CD4-positive, alpha-beta T cell (primary cell): ENCODE data around the gene LARGE1. TPM values are rescaled to one million over a fixed set of nuclear protein-coding genes. Genes with fewer than 3 reads are reported as not detected.

ENCODE experiments used
- ATAC-seq: fragments of 200-7000 bp; cut with Tn5 transposase; one replicate; pipeline ENCODE4 v1.10.0; 2022; ENCODE audit warnings: mild to moderate bottlenecking; ENCODE audit not compliant: poor library complexity
- CTCF ChIA-PET: fragments of 350-600 bp; sonication (Branson Sonifier 250); formaldehyde crosslinking; loops from one replicate; lab custom pipeline; 2021; ENCODE audit warnings: antibody characterized with exemption, inconsistent platforms; lab: Charles Lee
- POLR2A ChIA-PET: fragments of 350-600 bp; sonication (Branson Sonifier 250); formaldehyde crosslinking; loops from one replicate; lab custom pipeline; 2021; ENCODE audit warnings: antibody characterized with exemption, inconsistent platforms; lab: Charles Lee
- DNase-seq, 14 experiments: peaks; one replicate each; pipeline ENCODE4 v3.0.0-alpha.2; 2013 to 2020; ENCODE audit warnings: mixed read lengths in 2 of 14
- H3K27ac ChIP-seq, 2 donors: one replicate each; pipeline versions ENCODE4 v1.5.1 to v1.7.0; 2013; ENCODE audit warnings: low read length in 2 of 2, low read depth in 1 of 2, mild to moderate bottlenecking in 1 of 2
- H3K27me3 ChIP-seq, 2 experiments: 1 replicate in 1 of 2; 2 replicates in 1 of 2; pipeline versions ENCODE4 v1.6.1 to v1.7.0; 2013; ENCODE audit warnings: low read length in 2 of 2, control low read depth in 1 of 2, mild to moderate bottlenecking in 1 of 2, moderate library complexity in 1 of 2; ENCODE audit not compliant: insufficient read depth in 2 of 2, control insufficient read depth in 1 of 2
- H3K36me3 ChIP-seq: one replicate; pipeline ENCODE4 v1.6.1; 2013; ENCODE audit warnings: low read length, control low read depth; ENCODE audit not compliant: insufficient read depth
- H3K4me1 ChIP-seq: one replicate; pipeline ENCODE4 v1.6.1; 2013; ENCODE audit warnings: low read length, control low read depth; ENCODE audit not compliant: insufficient read depth
- H3K4me3 ChIP-seq: one replicate; pipeline ENCODE4 v1.5.1; 2013; ENCODE audit warnings: mild to moderate bottlenecking, low read length, moderate library complexity
- H3K9me3 ChIP-seq, 2 experiments: 1 replicate in 1 of 2; 2 replicates in 1 of 2; pipeline versions ENCODE4 v1.6.1 to v1.7.0; 2013; ENCODE audit warnings: low read length in 2 of 2, mild to moderate bottlenecking in 2 of 2, control low read depth in 1 of 2, moderate library complexity in 1 of 2; ENCODE audit not compliant: control insufficient read depth in 1 of 2, insufficient read depth in 1 of 2
- H3K27ac Mint-ChIP-seq: one replicate; pipeline ENCODE4 v1.8.0; 2020; ENCODE audit warnings: mixed read lengths
- H3K27me3 Mint-ChIP-seq: one replicate; pipeline ENCODE4 v1.8.0; 2021; ENCODE audit warnings: mixed read lengths
- H3K36me3 Mint-ChIP-seq: one replicate; pipeline ENCODE4 v1.8.0; 2021; ENCODE audit warnings: low read depth, mixed read lengths
- H3K4me1 Mint-ChIP-seq: one replicate; pipeline ENCODE4 v1.8.0; 2021; ENCODE audit warnings: low read depth, mixed read lengths
- H3K4me3 Mint-ChIP-seq: one replicate; pipeline ENCODE4 v1.8.0; 2020; ENCODE audit warnings: mild to moderate bottlenecking, mixed read lengths
- H3K9me3 Mint-ChIP-seq: one replicate; pipeline ENCODE4 v1.8.0; 2020; ENCODE audit warnings: mixed read lengths
- intact Hi-C, 2 experiments: fragments of 100-400 bp; cut with DNase I in 1 of 2; cut with micrococcal nuclease in 1 of 2; formaldehyde crosslinking; loops; one replicate each; pipeline versions ENCODE4 v1.15.1 to v1.9.0; 2023 to 2025; cut with DNase I, micrococcal nuclease
- total RNA-seq, 174 experiments: library from RNA in 2 of 174; stranded (reverse) in 2 of 174; gene quantifications; one replicate each; pipeline ENCODE4 v1.2.3 and lab custom pipeline; 2021 to 2026
- TF ChIP-seq, protein P1 (sequence below): fragments of 200-600 bp; IDR thresholded peaks from one replicate; pipeline ENCODE4 v1.8.0; 2022; ENCODE audit warnings: antibody characterized with exemption, mild to moderate bottlenecking

Gene LARGE1
- total RNA-seq, 2 experiments from 2014 or later: 0.14 to 0.70 TPM

DNA sequence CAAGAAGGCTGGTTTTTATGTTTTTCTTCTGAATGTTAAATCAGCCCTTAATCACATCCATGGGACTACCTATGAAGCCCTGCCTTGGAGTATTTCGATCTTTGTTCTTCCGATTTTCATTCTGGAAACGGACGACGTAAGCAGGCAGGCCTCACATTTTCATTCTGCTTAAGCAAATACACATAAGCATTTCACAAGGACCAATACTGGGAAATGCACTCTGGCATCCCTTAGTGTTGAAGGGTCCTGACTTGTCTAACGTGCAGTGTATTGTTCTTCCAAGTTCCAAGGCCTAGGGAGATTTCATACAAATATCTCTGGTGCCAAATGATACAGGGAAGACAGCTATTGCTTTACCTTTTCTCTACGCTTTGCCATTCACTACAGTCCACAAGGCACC lies 143.8 kb downstream of the LARGE1 start:
- Histone ChIP-seq H3K4me1 (no peaks in the 10 kb centered on the region), H3K36me3 (no peaks in the 10 kb centered on the region), H3K27me3 (no peaks in the 10 kb centered on the region), H3K4me3 (no peak overlapping the region), H3K27ac (no peak overlapping the region), H3K9me3 (peaks cover 0 to 9% of the 10 kb centered on the region in 2 experiments)
- Mint-ChIP-seq H3K9me3 (peaks cover 2% of the 10 kb centered on the region), H3K36me3 (no peaks in the 10 kb centered on the region), H3K27me3 (no peaks in the 10 kb centered on the region), H3K27ac (no peak overlapping the region), H3K4me3 (no peak overlapping the region), H3K4me1 (no peaks in the 10 kb centered on the region)
- ChIA-PET POLR2A (no interaction called here), CTCF (no interaction called here)
- DNase-seq (no peak), ATAC-seq (no peak)
- TF ChIP-seq, protein P1, sequence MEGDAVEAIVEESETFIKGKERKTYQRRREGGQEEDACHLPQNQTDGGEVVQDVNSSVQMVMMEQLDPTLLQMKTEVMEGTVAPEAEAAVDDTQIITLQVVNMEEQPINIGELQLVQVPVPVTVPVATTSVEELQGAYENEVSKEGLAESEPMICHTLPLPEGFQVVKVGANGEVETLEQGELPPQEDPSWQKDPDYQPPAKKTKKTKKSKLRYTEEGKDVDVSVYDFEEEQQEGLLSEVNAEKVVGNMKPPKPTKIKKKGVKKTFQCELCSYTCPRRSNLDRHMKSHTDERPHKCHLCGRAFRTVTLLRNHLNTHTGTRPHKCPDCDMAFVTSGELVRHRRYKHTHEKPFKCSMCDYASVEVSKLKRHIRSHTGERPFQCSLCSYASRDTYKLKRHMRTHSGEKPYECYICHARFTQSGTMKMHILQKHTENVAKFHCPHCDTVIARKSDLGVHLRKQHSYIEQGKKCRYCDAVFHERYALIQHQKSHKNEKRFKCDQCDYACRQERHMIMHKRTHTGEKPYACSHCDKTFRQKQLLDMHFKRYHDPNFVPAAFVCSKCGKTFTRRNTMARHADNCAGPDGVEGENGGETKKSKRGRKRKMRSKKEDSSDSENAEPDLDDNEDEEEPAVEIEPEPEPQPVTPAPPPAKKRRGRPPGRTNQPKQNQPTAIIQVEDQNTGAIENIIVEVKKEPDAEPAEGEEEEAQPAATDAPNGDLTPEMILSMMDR: no peak
- intact Hi-C loops: no loop called here

- intact Hi-C loops: no loop called here
- Histone ChIP-seq H3K4me3 (no peak overlapping the region), H3K9me3 (peaks cover 0 to 9% of the 10 kb centered on the region in 2 experiments), H3K4me1 (no peaks in the 10 kb centered on the region), H3K36me3 (no peaks in the 10 kb centered on the region), H3K27me3 (no peaks in the 10 kb centered on the region), H3K27ac (no peak overlapping the region)
- ChIA-PET CTCF (no interaction called here), POLR2A (no interaction called here)
- DNase-seq (no peak), ATAC-seq (no peak)
- TF ChIP-seq, protein P1: no peak
- no peak overlapping the region for H3K27ac Mint-ChIP-seq
- no peaks in the 10 kb centered on the region for H3K36me3 Mint-ChIP-seq
- H3K4me1 Mint-ChIP-seq: no peaks in the 10 kb centered on the region
- H3K9me3 Mint-ChIP-seq: peaks cover 2% of the 10 kb centered on the region
- no peaks in the 10 kb centered on the region for H3K27me3 Mint-ChIP-seq
- no peak overlapping the region for H3K4me3 Mint-ChIP-seq
Measured at GRCh38 chr22:33774781-33775180, 145.5 kb downstream of the LARGE1 start.

DNA sequence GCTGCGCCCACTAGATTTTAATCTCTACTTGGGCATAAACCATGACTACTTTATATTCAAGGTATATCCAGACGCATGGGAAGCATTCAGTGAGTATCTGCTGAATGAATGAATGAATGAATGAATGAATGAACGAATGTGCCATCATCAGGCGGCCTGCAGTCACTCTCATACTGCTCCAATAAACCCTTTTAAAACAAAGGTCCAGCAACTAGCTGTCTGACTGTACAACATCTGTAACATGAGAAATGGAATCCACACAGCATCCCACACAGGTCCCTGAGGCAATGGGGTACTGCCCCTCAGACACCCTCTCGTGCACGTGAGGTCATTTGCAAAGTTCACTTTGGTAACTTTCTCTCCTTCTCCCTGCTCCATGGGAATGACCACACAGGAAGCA lies 147.5 kb downstream of the LARGE1 start:
- no peaks in the 10 kb centered on the region for H3K4me1 ChIP-seq
- no peak overlapping the region for H3K27ac ChIP-seq
- TF ChIP-seq, protein P1: no peak
- peaks cover 2% of the 10 kb centered on the region for H3K9me3 Mint-ChIP-seq
- H3K27me3 Mint-ChIP-seq: no peaks in the 10 kb centered on the region
- ATAC-seq: no peak
- ChIA-PET CTCF (no interaction called here), POLR2A (no interaction called here)
- H3K9me3 ChIP-seq: peaks cover 0 to 4% of the 10 kb centered on the region in 2 experiments
- no peaks in the 10 kb centered on the region for H3K4me1 Mint-ChIP-seq
- no peak overlapping the region for H3K27ac Mint-ChIP-seq
- intact Hi-C loops: no loop called here
- no peaks in the 10 kb centered on the region for H3K27me3 ChIP-seq
- no peak for DNase-seq
- no peaks in the 10 kb centered on the region for H3K36me3 ChIP-seq
- H3K36me3 Mint-ChIP-seq: no peaks in the 10 kb centered on the region
- no peak overlapping the region for H3K4me3 Mint-ChIP-seq
- H3K4me3 ChIP-seq: no peak overlapping the region
